HG03521 (cell line): ENCODE results near the gene REPS1.

Source experiments
- ATAC-seq: cut with Tn5 transposase; IDR thresholded peaks from one replicate; pipeline ENCODE4 v1.9.1; 2021; ENCODE audit warnings: mild to moderate bottlenecking, moderate library complexity; ENCODE audit not compliant: unreplicated experiment

REPS1 gene

DNA sequence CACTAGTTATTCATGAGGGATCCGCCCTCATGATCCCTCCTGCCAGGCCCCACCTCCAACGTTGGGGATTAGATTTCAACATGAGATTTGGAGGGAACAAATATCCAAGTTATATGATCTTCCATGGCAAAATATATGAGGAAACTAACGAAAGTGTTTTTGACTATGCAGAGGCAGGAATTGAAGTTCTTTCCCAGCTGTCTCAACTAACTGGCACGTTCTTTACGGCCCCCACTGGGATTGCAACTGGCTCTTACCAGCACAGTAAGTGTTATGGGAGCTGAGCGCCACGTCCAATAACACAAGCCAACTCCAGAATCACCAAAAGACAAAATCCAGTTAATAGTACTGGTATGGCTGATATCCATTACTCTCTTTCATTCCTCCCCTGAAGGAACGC is 125.6 kb downstream of the REPS1 start:
- no peak for ATAC-seq

DNA sequence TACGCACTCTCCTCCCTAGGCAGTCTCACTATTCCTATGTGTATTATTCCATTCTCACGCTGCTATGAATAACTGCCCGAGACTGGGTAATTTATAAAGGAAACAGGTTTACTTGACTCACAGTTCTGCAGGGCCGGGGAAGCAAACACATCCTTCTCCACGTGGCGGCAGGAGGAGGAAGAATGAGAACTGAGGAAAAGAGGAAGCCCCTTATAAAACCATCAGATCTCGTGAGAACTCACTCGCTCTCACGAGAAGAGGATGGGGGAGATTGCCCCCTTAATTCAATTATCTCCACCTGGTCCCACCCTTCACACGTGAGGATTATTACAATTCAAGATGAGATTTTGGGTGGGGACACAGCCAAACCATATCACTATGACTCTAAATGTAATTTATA is 130.3 kb downstream of the REPS1 start:
- ATAC-seq: no peak

DNA sequence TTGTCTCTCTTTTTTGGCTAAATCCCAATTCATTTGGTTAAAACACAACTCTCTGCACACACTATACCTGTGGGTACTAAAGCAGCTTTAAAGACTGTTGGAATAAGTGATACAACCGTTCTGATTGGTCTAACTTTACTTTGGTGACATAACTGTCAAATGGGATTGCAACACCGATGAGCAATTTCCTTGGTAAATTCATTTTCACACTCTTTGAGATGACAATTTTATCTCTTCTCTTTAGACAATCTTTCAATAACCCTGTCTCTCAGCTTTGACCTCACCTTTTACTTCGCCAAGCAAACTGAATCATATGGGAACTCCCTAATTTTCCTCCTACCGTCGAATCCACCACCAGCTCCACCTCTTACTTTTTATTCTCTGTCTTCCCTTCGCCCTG is 131.4 kb downstream of the REPS1 start:
- no peak for ATAC-seq
